K562 (cell line): Measurements from ENCODE around the gene PUM1. TPM values are rescaled to one million over a fixed set of nuclear protein-coding genes. Genes with fewer than 3 reads are reported as not detected.

Experiments
- HMG20A ChIP-seq: fragments of 450-650 bp; formaldehyde crosslinking; conservative IDR thresholded peaks from 2 replicates; pipeline ENCODE4 v1.4.0; 2020; ENCODE audit warnings: mild to moderate bottlenecking, mixed read lengths
- KDM4B ChIP-seq, 2 experiments: fragments of 450-650 bp in 1 of 2; sonication (generic) in 1 of 2; IDR thresholded peaks; 2 replicates each; pipeline ENCODE4 v1.6.1; 2016 to 2017; ENCODE audit warnings: borderline replicate concordance in 2 of 2, antibody characterized with exemption in 1 of 2, low read depth in 1 of 2, mild to moderate bottlenecking in 1 of 2
- PCBP2 ChIP-seq: fragments of 200-400 bp; formaldehyde crosslinking; IDR thresholded peaks from 2 replicates; pipeline ENCODE4 v1.6.1; 2018; ENCODE audit warnings: low read length, low read depth, mild to moderate bottlenecking, moderate library complexity; ENCODE audit not compliant: poor library complexity, severe bottlenecking
- STAT5B ChIP-seq: fragments of 250-450 bp; sonication (Bioruptor Pico); IDR thresholded peaks from 2 replicates; pipeline ENCODE4 v1.8.0; 2021; ENCODE audit warnings: mild to moderate bottlenecking, inconsistent platforms
- TAF7 ChIP-seq: fragments of 450-650 bp; IDR thresholded peaks from 2 replicates; pipeline ENCODE4 v1.6.1; 2016; ENCODE audit warnings: missing genetic modification characterization, missing compliant biosample characterization
- TSHZ1 ChIP-seq: fragments of 250-450 bp; sonication (Bioruptor Pico); IDR thresholded peaks from 2 replicates; pipeline ENCODE4 v1.4.0; 2020; ENCODE audit warnings: mild to moderate bottlenecking, moderate library complexity
- polyA plus RNA-seq, 8 experiments: library from polyadenylated mRNA; depleted of rRNA in 4 of 8; stranded (reverse) in 5 of 8; unstranded in 3 of 8; fragments of >200 nt; fragmentation: Nextera tagmentation in 2 of 8; fragmentation: Illumina TruSeq in 1 of 8; extraction: Ambion mirVana in 2 of 8; extraction: Trizol in 1 of 8; gene quantifications; 2 replicates each; pipeline versions ENCODE4 v1.2.1 to v1.2.3, GENCODE V29; 2011 to 2014; ENCODE audit warnings: inconsistent platforms in 1 of 8, missing spikeins in 1 of 8
- total RNA-seq, 7 experiments: library from RNA; depleted of rRNA in 6 of 7; stranded (reverse); fragments of >200 nt in 6 of 7; fragmentation: Illumina TruSeq in 2 of 7; extraction: Trizol in 2 of 7; gene quantifications; 2 replicates each; pipeline versions ENCODE4 v1.2.1 to v1.2.3, GENCODE V29; 2011 to 2021; ENCODE audit warnings: low replicate concordance in 1 of 7
- TF ChIP-seq, protein P1 (sequence below), 2 experiments: fragments of 450-650 bp; formaldehyde crosslinking in 1 of 2; IDR thresholded peaks; 2 replicates each; pipeline versions ENCODE4 v1.4.0 to v1.6.1; 2014 to 2020; ENCODE audit warnings: mild to moderate bottlenecking in 2 of 2, borderline replicate concordance in 1 of 2, low read depth in 1 of 2
- TF ChIP-seq, protein P2 (sequence below), 2 experiments: fragments of 450-650 bp; IDR thresholded peaks; 2 replicates each; pipeline ENCODE4 v1.6.1; 2018; ENCODE audit warnings: mild to moderate bottlenecking in 2 of 2, low read depth in 1 of 2; ENCODE audit not compliant: partially characterized antibody in 2 of 2

The PUM1 gene
- total and polyA plus RNA-seq, 9 of the 15 experiments (the other 6 are each of a cell fraction or from before 2014, with no cell fraction given): 37.7 to 104 (median 55.7) TPM

DNA sequence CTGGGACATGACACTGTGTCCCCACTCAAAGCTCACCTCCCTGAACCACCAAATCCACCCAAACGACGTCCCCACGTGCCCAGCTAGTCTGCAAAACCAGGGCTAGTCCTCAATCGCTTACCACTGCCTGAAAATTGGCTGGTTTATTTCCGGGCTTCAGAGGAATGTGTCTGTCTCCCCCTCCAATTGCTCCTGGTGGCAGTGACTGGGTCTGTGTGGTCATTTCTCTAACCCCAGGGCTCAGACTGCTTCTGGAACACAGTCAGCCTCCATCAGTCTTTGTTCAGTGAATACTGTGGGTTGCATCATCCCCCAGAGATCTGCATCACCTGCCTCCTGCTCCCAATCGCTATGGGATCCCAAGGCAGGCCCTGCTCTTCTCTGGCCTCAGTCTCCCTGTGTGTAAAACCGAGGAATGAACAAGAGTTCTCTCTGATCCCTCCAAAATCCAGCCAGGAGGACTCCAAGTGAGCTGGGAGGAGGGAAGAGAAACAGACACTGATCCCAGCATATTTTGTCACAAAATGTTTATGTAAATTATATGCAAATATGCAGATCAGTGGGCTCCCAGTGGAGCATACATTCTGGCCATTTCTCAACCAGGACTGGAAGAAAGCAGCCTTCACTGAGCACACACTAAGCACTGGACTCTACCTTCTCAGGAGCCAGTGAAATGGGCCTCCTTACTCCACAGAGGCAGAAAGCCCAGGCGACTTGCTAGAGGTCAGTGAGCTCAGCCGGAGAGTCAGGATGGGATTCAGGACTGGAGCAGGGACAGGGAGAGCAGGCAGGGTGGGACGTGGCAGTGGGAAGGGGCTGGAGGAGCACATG, 177.8 kb downstream of the PUM1 start (continued):
- TF ChIP-seq, protein P1, sequence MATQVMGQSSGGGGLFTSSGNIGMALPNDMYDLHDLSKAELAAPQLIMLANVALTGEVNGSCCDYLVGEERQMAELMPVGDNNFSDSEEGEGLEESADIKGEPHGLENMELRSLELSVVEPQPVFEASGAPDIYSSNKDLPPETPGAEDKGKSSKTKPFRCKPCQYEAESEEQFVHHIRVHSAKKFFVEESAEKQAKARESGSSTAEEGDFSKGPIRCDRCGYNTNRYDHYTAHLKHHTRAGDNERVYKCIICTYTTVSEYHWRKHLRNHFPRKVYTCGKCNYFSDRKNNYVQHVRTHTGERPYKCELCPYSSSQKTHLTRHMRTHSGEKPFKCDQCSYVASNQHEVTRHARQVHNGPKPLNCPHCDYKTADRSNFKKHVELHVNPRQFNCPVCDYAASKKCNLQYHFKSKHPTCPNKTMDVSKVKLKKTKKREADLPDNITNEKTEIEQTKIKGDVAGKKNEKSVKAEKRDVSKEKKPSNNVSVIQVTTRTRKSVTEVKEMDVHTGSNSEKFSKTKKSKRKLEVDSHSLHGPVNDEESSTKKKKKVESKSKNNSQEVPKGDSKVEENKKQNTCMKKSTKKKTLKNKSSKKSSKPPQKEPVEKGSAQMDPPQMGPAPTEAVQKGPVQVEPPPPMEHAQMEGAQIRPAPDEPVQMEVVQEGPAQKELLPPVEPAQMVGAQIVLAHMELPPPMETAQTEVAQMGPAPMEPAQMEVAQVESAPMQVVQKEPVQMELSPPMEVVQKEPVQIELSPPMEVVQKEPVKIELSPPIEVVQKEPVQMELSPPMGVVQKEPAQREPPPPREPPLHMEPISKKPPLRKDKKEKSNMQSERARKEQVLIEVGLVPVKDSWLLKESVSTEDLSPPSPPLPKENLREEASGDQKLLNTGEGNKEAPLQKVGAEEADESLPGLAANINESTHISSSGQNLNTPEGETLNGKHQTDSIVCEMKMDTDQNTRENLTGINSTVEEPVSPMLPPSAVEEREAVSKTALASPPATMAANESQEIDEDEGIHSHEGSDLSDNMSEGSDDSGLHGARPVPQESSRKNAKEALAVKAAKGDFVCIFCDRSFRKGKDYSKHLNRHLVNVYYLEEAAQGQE (IDR thresholded peaks at IDR 0.05; ENCODE audit: borderline replicate concordance): no peak
- TF ChIP-seq, protein P1 (CRISPR knock-in tag; IDR thresholded peaks at IDR 0.05; ENCODE audit: low read depth): 0 out of 2 replicates have a peak, but pooled peaks have one; percentile 20
- TF ChIP-seq PCBP2 (no peak), STAT5B (CRISPR knock-in tag) (no peak), HMG20A (CRISPR knock-in tag) (no peak), TAF7 (tag) (peak; percentile 50; the same call in 1 of the 2 replicates), TSHZ1 (CRISPR knock-in tag) (0 out of 2 replicates have a peak, but pooled peaks have one; percentile 25), KDM4B (IDR thresholded peaks at IDR 0.05; ENCODE audit: borderline replicate concordance in 2 of 2, low read depth in 1 of 2) (no peak)
- TF ChIP-seq, protein P2, sequence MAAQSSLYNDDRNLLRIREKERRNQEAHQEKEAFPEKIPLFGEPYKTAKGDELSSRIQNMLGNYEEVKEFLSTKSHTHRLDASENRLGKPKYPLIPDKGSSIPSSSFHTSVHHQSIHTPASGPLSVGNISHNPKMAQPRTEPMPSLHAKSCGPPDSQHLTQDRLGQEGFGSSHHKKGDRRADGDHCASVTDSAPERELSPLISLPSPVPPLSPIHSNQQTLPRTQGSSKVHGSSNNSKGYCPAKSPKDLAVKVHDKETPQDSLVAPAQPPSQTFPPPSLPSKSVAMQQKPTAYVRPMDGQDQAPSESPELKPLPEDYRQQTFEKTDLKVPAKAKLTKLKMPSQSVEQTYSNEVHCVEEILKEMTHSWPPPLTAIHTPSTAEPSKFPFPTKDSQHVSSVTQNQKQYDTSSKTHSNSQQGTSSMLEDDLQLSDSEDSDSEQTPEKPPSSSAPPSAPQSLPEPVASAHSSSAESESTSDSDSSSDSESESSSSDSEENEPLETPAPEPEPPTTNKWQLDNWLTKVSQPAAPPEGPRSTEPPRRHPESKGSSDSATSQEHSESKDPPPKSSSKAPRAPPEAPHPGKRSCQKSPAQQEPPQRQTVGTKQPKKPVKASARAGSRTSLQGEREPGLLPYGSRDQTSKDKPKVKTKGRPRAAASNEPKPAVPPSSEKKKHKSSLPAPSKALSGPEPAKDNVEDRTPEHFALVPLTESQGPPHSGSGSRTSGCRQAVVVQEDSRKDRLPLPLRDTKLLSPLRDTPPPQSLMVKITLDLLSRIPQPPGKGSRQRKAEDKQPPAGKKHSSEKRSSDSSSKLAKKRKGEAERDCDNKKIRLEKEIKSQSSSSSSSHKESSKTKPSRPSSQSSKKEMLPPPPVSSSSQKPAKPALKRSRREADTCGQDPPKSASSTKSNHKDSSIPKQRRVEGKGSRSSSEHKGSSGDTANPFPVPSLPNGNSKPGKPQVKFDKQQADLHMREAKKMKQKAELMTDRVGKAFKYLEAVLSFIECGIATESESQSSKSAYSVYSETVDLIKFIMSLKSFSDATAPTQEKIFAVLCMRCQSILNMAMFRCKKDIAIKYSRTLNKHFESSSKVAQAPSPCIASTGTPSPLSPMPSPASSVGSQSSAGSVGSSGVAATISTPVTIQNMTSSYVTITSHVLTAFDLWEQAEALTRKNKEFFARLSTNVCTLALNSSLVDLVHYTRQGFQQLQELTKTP (IDR thresholded peaks at IDR 0.05; ENCODE audit: low read depth in 1 of 2, partially characterized antibody in 2 of 2): no peak
